ENCODE data around the gene IVD.
"Not testable (repeated sequence)": the region's sequence is repeated elsewhere in the genome, so short reads cannot be mapped to it uniquely, and the experiment has no call there.

Gene IVD

DNA sequence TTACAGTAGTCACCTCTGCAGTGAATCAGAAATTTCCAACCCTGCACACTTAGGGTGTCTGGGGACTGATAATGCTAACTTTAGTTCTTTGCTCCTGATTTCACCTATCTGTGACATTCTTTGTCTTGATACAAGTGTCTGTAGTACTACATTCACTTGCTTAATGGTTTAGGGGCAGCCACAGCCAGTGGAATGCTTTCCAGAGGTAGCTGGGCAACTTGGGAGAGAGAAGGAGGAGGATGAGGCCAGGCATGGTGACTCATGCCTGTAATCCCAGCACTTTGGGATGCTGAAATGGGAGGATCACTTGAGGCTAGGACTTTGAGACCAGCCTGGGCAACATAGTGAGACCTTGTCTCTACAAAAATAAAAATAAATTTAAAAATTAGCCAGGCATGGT is 43.7 kb downstream of the IVD start:
- FAIRE-seq (no peak), DNase-seq (ENCODE audit: insufficient read length, low spot score) (no peak)
- TF ChIP-seq POLR2AphosphoS5 (IDR thresholded peaks at IDR 0.05; ENCODE audit: low read depth, low read length) (no peak), SPI1 (IDR thresholded peaks at IDR 0.05; ENCODE audit: low read depth, low read length) (no peak), POU2F2 (IDR thresholded peaks at IDR 0.05; ENCODE audit: low read depth, low read length) (no peak), PAX5 (IDR thresholded peaks at IDR 0.05; ENCODE audit: insufficient read depth, low read length, severe bottlenecking) (no peak), TAF1 (IDR thresholded peaks at IDR 0.05; ENCODE audit: low read depth, low read length) (no peak), POLR2A (IDR thresholded peaks at IDR 0.05; ENCODE audit: low read depth, low read length) (no peak)

DNA sequence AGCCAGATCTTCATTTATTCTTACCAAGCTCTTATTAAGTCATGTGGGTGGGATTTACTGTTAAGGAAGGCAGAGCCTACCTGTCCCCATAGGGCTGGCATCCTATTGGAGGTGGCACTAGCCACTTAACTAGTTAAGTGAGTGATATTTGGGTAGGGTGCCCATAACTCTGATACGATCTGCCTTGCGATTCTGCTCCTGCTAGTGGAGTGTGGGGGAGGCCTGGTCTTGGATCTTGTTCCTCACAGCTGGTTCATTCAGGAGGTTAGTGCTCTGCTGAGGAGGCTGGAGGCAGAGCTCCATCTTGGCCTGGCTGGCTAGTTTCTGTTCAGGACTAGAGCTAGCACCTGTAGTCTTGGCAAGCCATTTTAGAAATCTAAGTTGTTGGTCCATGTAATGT is 44.5 kb downstream of the IVD start:
- FAIRE-seq = no peak
- no peak for TF ChIP-seq POU2F2 (IDR thresholded peaks at IDR 0.05; ENCODE audit: low read depth, low read length)
- no peak for TF ChIP-seq PAX5 (IDR thresholded peaks at IDR 0.05; ENCODE audit: insufficient read depth, low read length, severe bottlenecking)
- TF ChIP-seq POLR2A (IDR thresholded peaks at IDR 0.05; ENCODE audit: low read depth, low read length) = no peak
- TF ChIP-seq POLR2AphosphoS5 (IDR thresholded peaks at IDR 0.05; ENCODE audit: low read depth, low read length) = no peak
- TF ChIP-seq SPI1 (IDR thresholded peaks at IDR 0.05; ENCODE audit: low read depth, low read length) = no peak
- no peak for TF ChIP-seq TAF1 (IDR thresholded peaks at IDR 0.05; ENCODE audit: low read depth, low read length)
- DNase-seq (ENCODE audit: insufficient read length, low spot score) = no peak

DNA sequence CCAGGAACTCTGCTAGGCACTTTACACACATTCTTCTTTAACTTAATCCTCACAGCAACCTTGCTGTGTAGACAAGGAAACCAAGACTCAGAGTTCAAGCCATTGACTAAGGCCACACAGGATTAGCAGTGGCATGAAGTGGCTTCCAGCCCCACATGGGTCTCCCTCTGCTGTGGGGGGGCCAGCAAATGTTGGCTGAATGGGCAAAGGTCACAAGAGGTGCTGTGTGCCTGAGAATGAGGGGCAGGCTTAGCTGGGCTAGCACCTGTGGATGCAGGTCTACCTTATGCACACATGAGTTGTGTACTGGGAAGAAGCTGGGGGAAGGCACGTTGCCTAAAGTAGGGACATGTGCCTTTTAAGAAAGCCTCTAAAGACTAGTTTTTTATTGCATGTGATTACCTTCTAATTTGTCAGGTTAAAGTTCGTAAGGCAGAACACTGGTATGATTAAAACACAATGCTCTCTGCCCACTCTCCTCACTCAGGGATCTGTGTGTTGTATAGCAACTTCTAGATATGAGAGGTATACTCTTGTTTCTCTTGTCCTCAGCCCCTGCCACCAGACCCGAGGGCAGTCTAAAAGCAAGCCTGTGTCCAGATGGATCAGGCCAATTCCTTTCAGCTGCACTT is 46.0 kb downstream of the IVD start:
- peak; percentile 26 for FAIRE-seq
- TF ChIP-seq SPI1 (IDR thresholded peaks at IDR 0.05; ENCODE audit: low read depth, low read length) (no peak), POU2F2 (IDR thresholded peaks at IDR 0.05; ENCODE audit: low read depth, low read length) (no peak), TAF1 (IDR thresholded peaks at IDR 0.05; ENCODE audit: low read depth, low read length) (no peak), POLR2AphosphoS5 (IDR thresholded peaks at IDR 0.05; ENCODE audit: low read depth, low read length) (no peak), PAX5 (IDR thresholded peaks at IDR 0.05; ENCODE audit: insufficient read depth, low read length, severe bottlenecking) (no peak), POLR2A (IDR thresholded peaks at IDR 0.05; ENCODE audit: low read depth, low read length) (no peak)
- DNase-seq (ENCODE audit: insufficient read length, low spot score) = no peak

DNA sequence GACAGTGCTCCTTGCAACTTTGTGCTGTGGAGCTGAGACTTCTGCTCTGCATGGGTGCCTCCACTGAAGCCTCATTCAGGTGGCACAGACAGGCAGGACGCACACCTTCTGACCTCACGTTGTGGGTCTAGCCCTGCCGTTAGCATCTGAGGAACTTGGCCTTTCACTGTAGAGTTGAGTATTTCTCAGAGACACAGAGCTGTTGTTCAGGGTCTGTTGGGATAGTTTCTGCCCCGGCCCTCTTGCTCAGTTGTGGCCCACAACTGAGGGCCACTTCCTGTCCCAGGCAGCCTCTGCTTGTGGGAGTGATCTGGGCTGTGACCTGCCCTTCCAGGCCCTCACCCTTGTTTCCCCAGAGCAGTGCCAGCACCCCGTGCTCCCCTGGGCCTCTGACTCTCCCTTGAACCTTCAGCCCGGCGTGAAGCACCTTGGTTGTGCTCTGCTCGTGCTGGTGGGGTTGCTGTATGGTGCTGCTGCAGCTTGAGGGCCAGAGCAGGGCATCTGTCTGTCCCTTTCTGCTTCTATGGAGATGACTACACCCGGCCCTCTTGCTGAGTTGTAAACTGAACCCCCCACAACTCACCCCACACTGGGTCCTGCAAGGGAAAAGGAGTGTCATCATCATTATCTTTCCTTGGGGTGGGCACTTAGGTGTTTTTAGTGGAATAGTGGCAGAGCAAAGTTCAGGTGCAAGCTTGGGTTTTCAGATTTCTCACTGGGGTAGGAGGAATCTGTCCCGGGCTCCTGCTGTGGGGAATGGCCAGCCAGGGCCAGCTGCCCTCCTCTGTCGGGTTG is 46.9 kb downstream of the IVD start:
- FAIRE-seq (peak; percentile 88), DNase-seq (ENCODE audit: insufficient read length, low spot score) (no peak)
- TF ChIP-seq POU2F2 (IDR thresholded peaks at IDR 0.05; ENCODE audit: low read depth, low read length) (no peak), PAX5 (IDR thresholded peaks at IDR 0.05; ENCODE audit: insufficient read depth, low read length, severe bottlenecking) (no peak), TAF1 (IDR thresholded peaks at IDR 0.05; ENCODE audit: low read depth, low read length) (no peak), SPI1 (IDR thresholded peaks at IDR 0.05; ENCODE audit: low read depth, low read length) (no peak), POLR2A (IDR thresholded peaks at IDR 0.05; ENCODE audit: low read depth, low read length) (no peak), POLR2AphosphoS5 (IDR thresholded peaks at IDR 0.05; ENCODE audit: low read depth, low read length) (no peak)

DNA sequence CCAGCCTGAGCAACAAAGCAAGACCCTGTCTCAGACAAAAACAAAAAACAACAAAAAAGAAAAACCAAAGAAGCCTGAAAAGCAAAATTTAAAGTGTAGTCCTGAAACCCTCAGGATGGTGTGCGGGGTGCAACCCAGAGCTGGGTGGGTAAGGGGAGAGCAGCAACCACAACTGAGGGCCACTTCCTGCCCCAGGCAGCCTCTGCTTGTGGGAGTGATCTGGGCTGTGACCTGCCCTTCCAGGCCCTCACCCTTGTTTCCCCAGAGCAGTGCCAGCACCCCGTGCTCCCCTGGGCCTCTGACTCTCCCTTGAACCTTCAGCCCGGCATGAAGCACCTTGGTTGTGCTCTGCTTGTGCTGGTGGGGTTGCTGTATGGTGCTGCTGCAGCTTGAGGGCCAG is 48.3 kb downstream of the IVD start:
- FAIRE-seq = peak; percentile 86
- not testable (repeated sequence) for DNase-seq (ENCODE audit: insufficient read length, low spot score)

DNA sequence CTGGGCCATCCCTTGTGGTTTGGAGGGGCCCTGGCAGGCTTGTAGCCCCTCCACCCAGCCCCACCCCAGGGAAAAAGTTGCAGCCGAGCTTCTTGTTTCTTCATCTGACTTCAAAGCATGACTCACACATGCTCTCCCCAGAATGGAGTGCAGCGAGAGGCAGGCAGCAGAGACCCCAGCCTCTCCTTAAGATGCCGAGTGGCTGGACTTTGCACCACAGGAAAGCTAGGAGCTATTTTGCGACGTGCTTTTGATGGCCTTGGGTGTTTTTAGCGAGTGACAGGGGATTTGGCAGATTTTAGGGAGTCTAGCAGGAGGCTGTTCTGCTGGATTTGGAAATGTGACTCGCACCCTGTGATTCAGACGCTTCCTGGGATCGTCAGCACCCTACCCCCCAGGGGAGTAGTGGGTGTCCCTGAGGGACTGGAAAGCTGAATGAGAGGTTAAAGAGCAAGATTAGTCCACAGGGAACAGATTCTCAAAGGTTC is 49.4 kb downstream of the IVD start:
- FAIRE-seq (no peak), DNase-seq (ENCODE audit: insufficient read length, low spot score) (no peak)
- TF ChIP-seq POLR2AphosphoS5 (IDR thresholded peaks at IDR 0.05; ENCODE audit: low read depth, low read length) (no peak), SPI1 (IDR thresholded peaks at IDR 0.05; ENCODE audit: low read depth, low read length) (no peak), POU2F2 (IDR thresholded peaks at IDR 0.05; ENCODE audit: low read depth, low read length) (no peak), PAX5 (IDR thresholded peaks at IDR 0.05; ENCODE audit: insufficient read depth, low read length, severe bottlenecking) (no peak), TAF1 (IDR thresholded peaks at IDR 0.05; ENCODE audit: low read depth, low read length) (no peak), POLR2A (IDR thresholded peaks at IDR 0.05; ENCODE audit: low read depth, low read length) (no peak)

DNA sequence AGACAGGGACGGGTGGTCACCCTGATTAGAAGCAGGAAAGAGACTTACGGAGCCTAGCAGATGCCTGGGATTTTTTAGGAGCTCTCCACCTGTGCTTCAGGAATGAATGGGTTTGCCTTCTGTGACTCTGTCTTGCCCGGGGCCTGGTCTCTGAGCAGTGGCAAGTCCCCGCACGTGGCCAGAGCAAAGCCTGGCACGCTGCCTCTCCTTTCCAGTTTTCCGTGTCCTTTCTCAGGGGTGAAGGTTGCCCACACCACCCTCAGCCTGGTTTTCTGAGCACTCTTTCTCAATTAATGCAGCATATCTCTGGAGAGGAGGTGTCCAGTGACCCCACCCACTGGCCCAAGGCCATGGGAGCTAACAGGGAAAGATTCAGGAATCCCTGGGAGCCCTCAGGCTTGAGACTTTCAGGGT is 50.7 kb downstream of the IVD start:
- TF ChIP-seq TAF1 (IDR thresholded peaks at IDR 0.05; ENCODE audit: low read depth, low read length) = no peak
- TF ChIP-seq SPI1 (IDR thresholded peaks at IDR 0.05; ENCODE audit: low read depth, low read length) = no peak
- no peak for FAIRE-seq

DNA sequence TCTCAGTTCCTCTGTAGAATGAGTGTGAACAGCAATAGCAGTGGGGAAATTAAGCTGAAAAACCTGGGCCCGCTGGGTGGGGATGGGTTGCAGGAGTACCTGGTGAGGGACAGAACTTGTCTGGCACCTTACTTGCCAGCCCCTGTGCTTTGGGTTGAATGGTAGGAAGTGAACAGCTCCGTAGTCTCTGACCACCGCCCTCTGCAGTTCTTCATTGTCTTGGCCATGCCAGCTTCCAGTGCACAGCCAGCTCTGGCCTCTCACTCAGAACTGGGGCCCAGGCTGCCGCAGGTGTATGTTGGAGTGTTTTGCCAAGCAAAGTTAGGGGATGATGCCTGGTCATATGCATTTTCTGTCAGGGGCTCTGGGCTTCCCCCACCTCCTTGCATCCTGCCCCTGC is 51.1 kb downstream of the IVD start:
- no peak for FAIRE-seq
- TF ChIP-seq SPI1 (IDR thresholded peaks at IDR 0.05; ENCODE audit: low read depth, low read length) (peak; percentile 33; the same call in 1 of the 2 replicates), POLR2A (IDR thresholded peaks at IDR 0.05; ENCODE audit: low read depth, low read length) (no peak), POLR2AphosphoS5 (IDR thresholded peaks at IDR 0.05; ENCODE audit: low read depth, low read length) (no peak)

More for the DNA sequence above, 50.7 kb downstream of the IVD start:
- no peak for DNase-seq (ENCODE audit: insufficient read length, low spot score)

DNA sequence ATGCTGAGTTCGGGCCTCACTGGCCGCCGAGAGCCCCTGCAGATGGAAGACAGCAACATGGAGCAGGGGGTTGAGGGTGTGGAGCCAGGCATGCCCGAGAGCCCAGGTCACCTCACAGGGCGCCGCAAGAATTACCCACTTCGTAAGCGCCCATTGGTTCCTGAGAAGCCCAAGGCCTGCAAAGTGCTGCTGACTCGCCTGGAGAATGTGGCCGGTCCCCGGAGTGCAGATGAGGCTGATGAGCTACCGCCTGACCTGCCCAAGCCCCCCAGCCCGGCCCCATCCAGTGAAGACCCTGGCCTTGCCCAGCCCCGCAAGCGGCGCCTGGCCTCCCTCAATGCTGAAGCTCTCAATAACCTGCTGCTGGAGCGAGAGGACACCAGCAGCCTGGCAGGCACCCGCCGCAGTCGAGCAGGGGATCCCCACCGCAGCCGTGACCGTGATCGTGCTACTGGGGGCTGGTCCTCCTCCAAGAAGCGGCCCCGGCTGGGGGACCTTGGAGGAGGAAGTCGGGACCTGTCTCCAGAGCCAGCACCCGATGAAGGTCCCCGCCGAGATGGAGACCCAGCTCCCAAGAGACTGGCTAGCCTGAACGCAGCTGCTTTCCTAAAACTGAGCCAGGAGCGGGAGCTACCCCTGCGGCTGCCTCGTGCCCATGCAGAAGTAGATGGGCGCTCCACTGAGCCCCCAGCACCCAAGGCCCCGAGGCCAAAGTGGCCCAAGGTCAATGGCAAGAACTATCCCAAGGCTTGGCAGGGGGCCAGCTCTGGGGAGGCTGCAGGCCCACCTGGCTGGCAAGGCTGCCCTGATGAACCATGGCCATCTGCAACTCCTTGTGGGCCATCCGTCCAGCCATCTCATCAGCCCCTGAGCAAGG is 53.1 kb downstream of the IVD start:
- DNase-seq (ENCODE audit: insufficient read length, low spot score) (no peak), FAIRE-seq (no peak)
- TF ChIP-seq POU2F2 (IDR thresholded peaks at IDR 0.05; ENCODE audit: low read depth, low read length) (no peak), SPI1 (IDR thresholded peaks at IDR 0.05; ENCODE audit: low read depth, low read length) (no peak), PAX5 (IDR thresholded peaks at IDR 0.05; ENCODE audit: insufficient read depth, low read length, severe bottlenecking) (no peak), POLR2AphosphoS5 (IDR thresholded peaks at IDR 0.05; ENCODE audit: low read depth, low read length) (no peak), TAF1 (IDR thresholded peaks at IDR 0.05; ENCODE audit: low read depth, low read length) (no peak), POLR2A (IDR thresholded peaks at IDR 0.05; ENCODE audit: low read depth, low read length) (no peak)

More for the DNA sequence above, 51.1 kb downstream of the IVD start:
- DNase-seq (ENCODE audit: insufficient read length, low spot score) = no peak

Measured in GM12891 (cell line).